CD14-positive monocyte (primary cell): ENCODE results near the gene RNF167. TPM values are rescaled to one million over a fixed set of nuclear protein-coding genes. Genes with fewer than 3 reads are reported as not detected.

Source experiments
- DNase-seq, 3 donors: peaks; one replicate each; pipeline ENCODE4 v3.0.0-alpha.2; 2011 to 2022
- H2AFZ ChIP-seq: 2 replicates; pipeline ENCODE4 v1.6.0; 2012; ENCODE audit warnings: mild to moderate bottlenecking, low read depth, low read length, inconsistent platforms; ENCODE audit not compliant: insufficient read depth, poor library complexity, severe bottlenecking
- H3K27ac ChIP-seq, 2 donors: 1 replicate in 1 of 2; 2 replicates in 1 of 2; pipeline ENCODE4 v1.5.1; 2012 to 2013; ENCODE audit warnings: low read length in 2 of 2, control low read depth in 1 of 2, inconsistent platforms in 1 of 2, low read depth in 1 of 2, mild to moderate bottlenecking in 1 of 2
- H3K27me3 ChIP-seq, 2 donors: one replicate each; pipeline versions ENCODE4 v1.6.0 to v1.6.1; 2011 to 2013; ENCODE audit warnings: low read length in 2 of 2; ENCODE audit not compliant: control insufficient read depth in 2 of 2, insufficient read depth in 2 of 2
- H3K36me3 ChIP-seq, 2 donors: replicated peaks in 1 of 2; 1 replicate in 1 of 2; 2 replicates in 1 of 2; pipeline versions ENCODE4 v1.5.1 to v1.6.1; 2012 to 2013; ENCODE audit warnings: low read length in 2 of 2, control low read depth in 1 of 2, inconsistent platforms in 1 of 2, mild to moderate bottlenecking in 1 of 2; ENCODE audit not compliant: insufficient read depth in 2 of 2, control insufficient read depth in 1 of 2
- H3K4me1 ChIP-seq, 2 donors: 1 replicate in 1 of 2; 2 replicates in 1 of 2; pipeline versions ENCODE4 v1.5.1 to v1.6.1; 2012 to 2013; ENCODE audit warnings: low read length in 2 of 2, control low read depth in 1 of 2, inconsistent platforms in 1 of 2, mild to moderate bottlenecking in 1 of 2, moderate library complexity in 1 of 2; ENCODE audit not compliant: insufficient read depth in 2 of 2, control insufficient read depth in 1 of 2
- H3K4me2 ChIP-seq: replicated peaks from 2 replicates; pipeline ENCODE3; 2012; ENCODE audit warnings: low read length, moderate library complexity, mild to moderate bottlenecking; ENCODE audit not compliant: poor library complexity, severe bottlenecking; ENCODE audit errors: extremely low read depth
- H3K4me3 ChIP-seq, 3 experiments: fragments of 200-600 bp in 1 of 3; sonication (generic) in 1 of 3; replicated peaks in 1 of 3; 1 replicate in 2 of 3; 2 replicates in 1 of 3; pipeline ENCODE4 v1.5.1; 2011 to 2013; ENCODE audit warnings: low read length in 3 of 3, mild to moderate bottlenecking in 3 of 3, control low read depth in 2 of 3, low read depth in 2 of 3, inconsistent platforms in 1 of 3, moderate library complexity in 1 of 3
- H3K79me2 ChIP-seq: 2 replicates; pipeline ENCODE4 v1.6.0; 2012; ENCODE audit warnings: mild to moderate bottlenecking, control low read depth, inconsistent platforms, low read length, moderate library complexity; ENCODE audit not compliant: insufficient read depth
- H3K9ac ChIP-seq: 2 replicates; pipeline ENCODE4 v1.6.0; 2017; ENCODE audit warnings: low read length, mild to moderate bottlenecking; ENCODE audit not compliant: insufficient read depth, poor library complexity, severe bottlenecking
- H3K9me3 ChIP-seq, 2 donors: replicated peaks in 1 of 2; 1 replicate in 1 of 2; 2 replicates in 1 of 2; pipeline versions ENCODE4 v1.5.1 to v1.6.1; 2012 to 2013; ENCODE audit warnings: low read length in 2 of 2, control low read depth in 1 of 2; ENCODE audit not compliant: control insufficient read depth in 1 of 2, insufficient read depth in 1 of 2
- H4K20me1 ChIP-seq: 2 replicates; pipeline ENCODE4 v1.6.0; 2012; ENCODE audit warnings: mild to moderate bottlenecking, low read length, control low read depth, moderate library complexity; ENCODE audit not compliant: insufficient read depth
- H3K27ac Mint-ChIP-seq, 7 donors: one replicate each; pipeline ENCODE4 v1.8.0; 2020; ENCODE audit warnings: mild to moderate bottlenecking in 7 of 7, mixed read lengths in 7 of 7, moderate library complexity in 6 of 7, inconsistent platforms in 2 of 7
- H3K27me3 Mint-ChIP-seq, 3 donors: one replicate each; pipeline ENCODE4 v1.8.0; 2021 to 2022; ENCODE audit warnings: low read depth in 3 of 3, mild to moderate bottlenecking in 3 of 3, mixed read lengths in 3 of 3, moderate library complexity in 3 of 3, inconsistent platforms in 1 of 3
- H3K36me3 Mint-ChIP-seq, 2 donors: one replicate each; pipeline ENCODE4 v1.8.0; 2020; ENCODE audit warnings: mixed read lengths in 2 of 2, inconsistent platforms in 1 of 2, mild to moderate bottlenecking in 1 of 2
- H3K4me1 Mint-ChIP-seq: one replicate; pipeline ENCODE4 v1.8.0; 2020; ENCODE audit warnings: mild to moderate bottlenecking, mixed read lengths
- H3K4me3 Mint-ChIP-seq, 2 donors: one replicate each; pipeline ENCODE4 v1.8.0; 2020; ENCODE audit warnings: mild to moderate bottlenecking in 2 of 2, mixed read lengths in 2 of 2, moderate library complexity in 1 of 2
- H3K9me3 Mint-ChIP-seq, 7 donors: one replicate each; pipeline ENCODE4 v1.8.0; 2020 to 2022; ENCODE audit warnings: mixed read lengths in 7 of 7, mild to moderate bottlenecking in 6 of 7, moderate library complexity in 6 of 7, inconsistent platforms in 2 of 7
- CTCF ChIP-seq: fragments of 200-600 bp; IDR thresholded peaks from one replicate; pipeline ENCODE4 v1.8.0; 2022; ENCODE audit warnings: antibody characterized with exemption, mild to moderate bottlenecking
- WGBS: methylation state at CpG from one replicate; pipeline ENCODE4 v1.1.5; 2013; ENCODE audit warnings: missing lambda C conversion rate; ENCODE audit not compliant: insufficient coverage; 5-methylcytosine and 5-hydroxymethylcytosine counted together
- intact Hi-C, 2 donors: fragments of 100-400 bp; cut with micrococcal nuclease; formaldehyde crosslinking; loops; one replicate each; pipeline versions ENCODE4 v1.15.0 to v1.15.1; 2023
- polyA plus RNA-seq, 3 donors: library from polyadenylated mRNA; depleted of rRNA in 1 of 3; unstranded in 2 of 3; stranded (reverse) in 1 of 3; fragments of 300-500 nt in 2 of 3; fragments of >200 nt in 1 of 3; fragmentation: Illumina TruSeq in 2 of 3; gene quantifications; 1 replicate in 2 of 3; 2 replicates in 1 of 3; pipeline ENCODE4 v1.2.3, GENCODE V29; 2012 to 2021

RNF167 gene
- polyA plus RNA-seq, 3 donors = 17.2 to 105 (median 20.6) TPM

GRCh38 chr17:4958102-4958501, 18.0 kb downstream of the RNF167 start:
- Histone ChIP-seq H4K20me1 (no peaks in the 10 kb centered on the region), H3K79me2 (no peaks in the 10 kb centered on the region), H3K36me3 (peaks cover 18 to 21% of the 10 kb centered on the region in 2 donors), H3K4me3 (no peak overlapping the region), H3K4me1 (peaks cover 0 to under 1% of the 10 kb centered on the region in 2 donors), H2AFZ (no peak overlapping the region), H3K27ac (no peak overlapping the region), H3K9ac (no peak overlapping the region), H3K27me3 (no peaks in the 10 kb centered on the region), H3K4me2 (no peak overlapping the region), H3K9me3 (no peaks in the 10 kb centered on the region)
- H3K4me3 Mint-ChIP-seq = no peak overlapping the region
- H3K27ac Mint-ChIP-seq = no peak overlapping the region
- DNase-seq = no peak
- peaks cover 7% of the 10 kb centered on the region for H3K4me1 Mint-ChIP-seq
- 97% methylated on average over 3 of the region's 3 CpGs for WGBS
- H3K36me3 Mint-ChIP-seq = peaks cover 26 to 45% of the 10 kb centered on the region in 2 donors
- intact Hi-C loops = no loop called here
- H3K9me3 Mint-ChIP-seq = no peaks in the 10 kb centered on the region
- H3K27me3 Mint-ChIP-seq = no peaks in the 10 kb centered on the region
- no peak for TF ChIP-seq CTCF

- Histone ChIP-seq H3K4me2 (no peak overlapping the region), H3K27me3 (no peaks in the 10 kb centered on the region), H3K79me2 (no peaks in the 10 kb centered on the region), H2AFZ (no peak overlapping the region), H3K4me3 (no peak overlapping the region), H3K27ac (no peak overlapping the region), H3K36me3 (peaks cover 18 to 21% of the 10 kb centered on the region in 2 donors), H3K9ac (no peak overlapping the region), H4K20me1 (no peaks in the 10 kb centered on the region), H3K4me1 (peaks cover 0 to 10% of the 10 kb centered on the region in 2 donors), H3K9me3 (no peaks in the 10 kb centered on the region)
- Mint-ChIP-seq H3K9me3 (peaks cover 0 to 2% (median 0%) of the 10 kb centered on the region in 7 donors), H3K36me3 (peaks cover 26 to 45% of the 10 kb centered on the region in 2 donors), H3K4me3 (no peak overlapping the region), H3K4me1 (peaks cover 16% of the 10 kb centered on the region), H3K27ac (peak overlapping the region in 1 of 7 donors; percentile 26), H3K27me3 (peaks cover 0 to 2% (median 0%) of the 10 kb centered on the region in 3 donors)
- WGBS = 95% methylated on average over 4 of the region's 18 CpGs
- no peak for TF ChIP-seq CTCF
- DNase-seq = no peak
- intact Hi-C loops = no loop called here
Measured at GRCh38 chr17:4959261-4959965, 19.3 kb downstream of the RNF167 start.
